OCI-LY1 (cell line): ENCODE data around the gene OR2T10.
"Not testable (repeated sequence)": the region's sequence is repeated elsewhere in the genome, so short reads cannot be mapped to it uniquely, and the experiment has no call there.

Source experiments
- EZH2 ChIP-seq: fragments of 200-600 bp; sonication (generic), shearing (Covaris generic); IDR thresholded peaks from 2 replicates; pipeline ENCODE4 v1.8.0; 2017; ENCODE audit warnings: borderline replicate concordance, mixed run types, mild to moderate bottlenecking, antibody characterized with exemption, low read length, moderate library complexity, mixed read lengths
- TF ChIP-seq, protein P1 (sequence below): fragments of 200-600 bp; sonication (generic), shearing (Covaris generic); IDR thresholded peaks from 2 replicates; pipeline ENCODE4 v1.5.1; 2017; ENCODE audit warnings: mild to moderate bottlenecking, antibody characterized with exemption, low read length, moderate library complexity, mixed read lengths

DNA sequence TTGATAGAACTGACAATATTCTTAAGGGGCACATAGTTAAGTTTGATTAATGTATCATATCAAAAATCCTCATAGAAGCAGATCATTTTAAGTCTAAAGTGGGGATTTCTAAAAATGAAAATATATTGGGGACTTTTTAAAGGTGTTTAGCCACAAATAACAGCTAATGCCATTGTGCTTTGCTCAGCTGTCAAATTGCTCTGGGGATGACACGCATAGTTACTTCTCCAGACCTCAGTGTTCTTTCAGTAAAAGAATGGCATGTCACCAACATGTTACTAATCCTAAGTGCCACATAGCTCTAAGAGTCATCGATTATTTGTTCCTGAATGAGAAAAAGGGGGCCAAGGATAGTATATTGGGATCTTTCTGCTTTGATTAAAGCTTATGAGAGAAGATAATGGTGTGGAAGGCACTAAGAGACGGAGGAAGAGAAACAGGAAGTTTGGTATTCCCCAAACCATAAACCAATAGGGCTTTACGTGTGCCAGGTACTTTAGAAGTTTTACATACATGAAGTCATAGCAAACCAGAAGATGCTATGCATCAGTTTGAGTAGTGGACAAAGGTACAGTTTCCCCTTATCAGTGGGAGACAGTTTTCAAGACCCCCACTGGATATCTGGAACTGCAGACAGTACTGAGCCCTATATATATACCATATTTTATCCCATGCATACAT, 45.6 kb upstream of the OR2T10 start:
- TF ChIP-seq, protein P1, sequence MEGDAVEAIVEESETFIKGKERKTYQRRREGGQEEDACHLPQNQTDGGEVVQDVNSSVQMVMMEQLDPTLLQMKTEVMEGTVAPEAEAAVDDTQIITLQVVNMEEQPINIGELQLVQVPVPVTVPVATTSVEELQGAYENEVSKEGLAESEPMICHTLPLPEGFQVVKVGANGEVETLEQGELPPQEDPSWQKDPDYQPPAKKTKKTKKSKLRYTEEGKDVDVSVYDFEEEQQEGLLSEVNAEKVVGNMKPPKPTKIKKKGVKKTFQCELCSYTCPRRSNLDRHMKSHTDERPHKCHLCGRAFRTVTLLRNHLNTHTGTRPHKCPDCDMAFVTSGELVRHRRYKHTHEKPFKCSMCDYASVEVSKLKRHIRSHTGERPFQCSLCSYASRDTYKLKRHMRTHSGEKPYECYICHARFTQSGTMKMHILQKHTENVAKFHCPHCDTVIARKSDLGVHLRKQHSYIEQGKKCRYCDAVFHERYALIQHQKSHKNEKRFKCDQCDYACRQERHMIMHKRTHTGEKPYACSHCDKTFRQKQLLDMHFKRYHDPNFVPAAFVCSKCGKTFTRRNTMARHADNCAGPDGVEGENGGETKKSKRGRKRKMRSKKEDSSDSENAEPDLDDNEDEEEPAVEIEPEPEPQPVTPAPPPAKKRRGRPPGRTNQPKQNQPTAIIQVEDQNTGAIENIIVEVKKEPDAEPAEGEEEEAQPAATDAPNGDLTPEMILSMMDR = not testable (repeated sequence)
- not testable (repeated sequence) for TF ChIP-seq EZH2
